CD4-positive, alpha-beta T cell treated with Interleukin-2 at 100 ng/mL for 4 hours (primary cell): ENCODE results near the gene TSSC4.
A peak's percentile ranks its signal among the peaks of the same experiment; 100 is the strongest.

Experiments used
- DNase-seq: peaks from one replicate; pipeline ENCODE4 v3.0.0-alpha.2; 2020; ENCODE audit warnings: low spot score

TSSC4 gene

GRCh38 chr11:2369320-2369719, 31.2 kb upstream of the TSSC4 start:
- no peak for DNase-seq

DNA sequence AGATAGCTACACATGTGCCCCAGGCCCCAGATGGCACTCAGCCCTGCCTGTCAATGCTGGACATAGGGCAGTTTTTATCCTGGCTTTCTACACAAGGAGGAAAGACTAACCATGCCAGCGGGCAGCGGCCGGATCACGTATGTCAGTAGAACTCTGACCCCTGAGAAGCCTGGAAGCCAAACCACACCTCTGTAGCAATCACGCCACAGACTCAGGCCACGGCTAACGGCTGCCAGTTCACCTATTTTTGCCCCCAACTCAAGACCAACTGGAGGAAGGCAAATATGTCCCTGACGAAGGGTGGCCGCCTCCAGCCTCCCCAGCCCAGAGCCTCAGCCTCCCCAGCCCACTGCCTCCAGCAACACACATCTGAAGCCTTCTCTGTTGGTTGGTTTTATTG, 30.7 kb upstream of the TSSC4 start:
- no peak for DNase-seq

GRCh38 chr11:2374456-2375201, 25.9 kb upstream of the TSSC4 start:
- DNase-seq = no peak

DNA sequence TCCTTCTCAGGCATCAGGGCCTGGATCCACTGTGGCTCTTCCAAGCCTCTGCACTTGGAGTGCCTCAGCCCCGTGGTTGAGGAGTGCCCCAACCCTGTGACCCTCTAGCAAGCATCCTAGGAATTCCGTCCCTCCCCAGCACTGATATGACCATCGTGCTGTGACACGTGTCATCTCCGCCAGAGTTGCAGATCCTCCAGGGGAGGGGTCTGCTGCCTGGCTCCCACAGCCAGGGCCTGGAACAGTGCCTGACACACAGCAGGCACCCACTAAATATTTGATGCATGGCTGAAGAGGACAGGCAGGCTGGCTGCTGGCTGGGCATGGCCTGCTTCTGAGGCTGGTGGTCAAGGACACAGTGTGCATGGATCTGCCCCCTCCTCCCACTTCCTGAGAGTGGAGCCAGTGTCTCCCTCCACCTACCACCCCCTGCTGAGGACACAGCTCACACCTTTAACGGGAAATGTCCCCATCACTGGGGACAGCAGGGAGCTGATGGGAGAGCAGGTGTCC, 25.2 kb upstream of the TSSC4 start:
- no peak for DNase-seq

- DNase-seq = no peak
These were observed 24.5 kb upstream of the TSSC4 start for GRCh38 chr11:2375964-2376551.

- DNase-seq = peak; percentile 53
These were observed 23.6 kb upstream of the TSSC4 start, which contains the start of gene CD81 for GRCh38 chr11:2376751-2377451. Gene CD81, plus strand, starts transcription at chr11:2377310. Its CDS starts 240 bp downstream, at chr11:2377550.

DNA sequence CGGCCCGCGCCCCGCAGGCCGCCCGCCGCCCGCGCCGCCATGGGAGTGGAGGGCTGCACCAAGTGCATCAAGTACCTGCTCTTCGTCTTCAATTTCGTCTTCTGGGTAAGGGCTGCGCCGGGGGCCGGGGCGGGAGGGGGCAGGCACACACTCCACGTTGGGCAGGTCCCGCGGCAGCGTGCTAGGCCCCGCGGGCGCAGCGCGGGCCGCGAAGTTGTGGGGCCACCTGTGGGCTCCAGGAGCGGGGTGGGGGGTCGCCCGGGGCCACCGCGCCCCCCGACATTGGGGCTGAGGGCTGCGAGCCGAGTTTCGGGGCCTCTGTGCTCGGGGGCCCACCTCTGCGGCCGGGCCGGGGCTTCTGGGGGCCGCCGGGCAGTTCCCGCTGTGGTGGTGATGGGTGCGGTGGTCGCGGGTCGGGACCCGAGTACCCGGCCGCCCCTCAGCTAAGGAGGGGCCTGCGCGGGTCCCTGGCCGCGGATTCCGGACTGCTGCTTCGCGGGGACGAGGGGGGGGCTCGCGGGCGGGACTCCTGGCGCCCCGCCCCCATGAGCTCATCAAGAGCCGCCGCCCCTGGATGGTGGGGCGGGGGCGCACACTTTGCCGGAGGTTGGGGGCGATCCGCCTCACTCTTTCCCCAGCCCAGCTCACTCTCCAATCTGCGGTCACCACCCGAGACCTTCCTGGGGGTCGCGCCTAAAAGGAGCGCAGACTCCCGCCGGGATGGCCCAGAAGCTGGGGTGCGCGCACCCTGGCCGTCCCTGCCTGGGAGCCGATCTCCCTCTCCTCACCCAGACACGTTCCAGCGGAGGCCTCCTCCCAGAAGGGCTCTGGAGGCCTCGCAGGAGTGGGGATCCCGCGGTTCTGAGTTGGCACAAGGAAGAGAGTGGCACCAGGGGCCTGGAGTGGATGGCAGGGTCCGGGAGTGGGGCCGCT, 22.8 kb upstream of the TSSC4 start:
- DNase-seq = peak; percentile 43

DNA sequence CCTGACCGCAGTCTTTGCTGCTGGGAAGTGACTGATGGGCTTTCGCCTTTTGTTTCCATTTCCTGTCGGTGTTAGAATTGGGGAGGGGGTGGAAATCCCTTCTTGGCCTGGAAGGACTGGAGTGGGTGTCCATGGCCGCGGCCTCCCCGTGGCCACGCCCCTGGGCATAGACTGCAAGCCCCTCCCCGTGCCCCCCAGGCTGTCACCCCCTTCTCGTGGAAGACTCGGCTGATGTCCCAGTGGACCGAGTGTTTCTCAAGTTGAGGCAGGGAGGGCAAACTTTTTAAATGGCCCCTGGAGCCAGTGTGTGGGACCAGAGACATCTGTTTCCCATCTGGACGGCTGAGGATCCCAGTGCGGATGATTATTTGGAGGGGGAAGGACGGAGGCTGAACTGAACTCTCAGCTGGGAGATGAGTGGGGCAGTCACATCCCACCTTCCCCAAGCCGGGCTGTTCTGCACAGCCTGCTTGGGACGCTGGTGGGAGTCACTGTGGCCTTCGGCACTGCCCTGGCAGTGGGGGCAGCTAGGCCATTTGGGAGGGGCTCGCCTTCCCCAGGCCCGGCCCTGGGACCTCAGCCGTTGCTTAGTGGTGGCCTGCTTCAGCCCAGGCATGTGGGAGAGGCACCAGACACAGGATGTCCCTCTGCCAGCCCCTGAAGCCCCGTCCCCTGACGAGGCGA, 21.9 kb upstream of the TSSC4 start:
- DNase-seq = no peak

GRCh38 chr11:2379466-2380174, 20.9 kb upstream of the TSSC4 start:
- no peak for DNase-seq

- DNase-seq = no peak
These were observed 20.2 kb upstream of the TSSC4 start for GRCh38 chr11:2380396-2380795.

GRCh38 chr11:2380807-2381350, 19.7 kb upstream of the TSSC4 start:
- DNase-seq = no peak

DNA sequence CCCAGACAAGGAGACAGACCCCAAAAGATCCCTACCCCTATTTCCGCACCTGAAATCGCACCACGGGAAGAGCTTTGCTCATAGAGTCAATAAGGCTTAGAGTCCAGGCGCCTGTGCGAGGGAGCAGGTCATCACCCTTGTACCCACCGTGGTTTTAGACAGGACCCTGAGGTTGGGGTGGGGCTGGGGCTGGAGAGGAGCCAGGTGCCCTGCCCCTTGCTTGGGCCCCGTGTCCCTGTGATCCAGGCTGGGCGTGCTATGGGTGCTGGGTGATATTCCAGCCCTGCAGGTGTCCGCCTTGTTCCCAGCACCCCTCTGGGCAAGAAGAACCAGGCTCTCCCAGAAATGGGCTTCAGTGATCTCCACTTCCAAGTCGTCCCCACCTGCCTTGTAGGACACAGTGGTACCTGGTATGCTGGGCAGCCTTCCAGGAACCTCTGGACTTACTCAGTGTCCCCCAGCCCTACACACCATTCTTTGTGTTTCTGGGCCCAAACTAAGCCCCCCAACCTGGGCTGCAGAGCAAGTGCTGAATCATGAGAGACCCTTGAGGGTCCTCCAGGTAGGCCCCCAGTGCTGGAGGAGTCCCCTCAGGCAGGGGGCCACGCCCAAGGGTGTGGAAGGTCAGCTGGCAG, 18.9 kb upstream of the TSSC4 start:
- DNase-seq = no peak

DNA sequence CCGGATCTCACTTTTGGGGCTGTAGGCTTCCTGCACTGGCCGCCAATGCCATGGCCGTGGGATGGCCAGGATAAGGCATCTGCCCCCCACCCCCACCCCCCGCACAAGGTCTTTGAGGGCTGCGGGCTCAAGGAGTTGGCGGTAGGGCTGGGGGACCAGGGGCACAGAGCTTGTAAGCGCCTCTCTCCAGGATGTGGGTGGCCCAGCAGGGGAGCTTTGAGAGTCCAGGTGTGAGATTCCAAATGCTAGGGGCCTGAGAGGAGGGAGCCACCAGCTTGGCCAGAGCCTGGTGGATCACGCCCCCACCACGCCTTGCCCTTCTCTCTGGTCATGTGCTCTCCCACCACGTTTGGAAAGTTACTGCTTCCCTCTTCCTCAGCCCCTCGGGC, 18.4 kb upstream of the TSSC4 start:
- DNase-seq = no peak

GRCh38 chr11:2382936-2383851, 17.4 kb upstream of the TSSC4 start:
- no peak for DNase-seq

DNA sequence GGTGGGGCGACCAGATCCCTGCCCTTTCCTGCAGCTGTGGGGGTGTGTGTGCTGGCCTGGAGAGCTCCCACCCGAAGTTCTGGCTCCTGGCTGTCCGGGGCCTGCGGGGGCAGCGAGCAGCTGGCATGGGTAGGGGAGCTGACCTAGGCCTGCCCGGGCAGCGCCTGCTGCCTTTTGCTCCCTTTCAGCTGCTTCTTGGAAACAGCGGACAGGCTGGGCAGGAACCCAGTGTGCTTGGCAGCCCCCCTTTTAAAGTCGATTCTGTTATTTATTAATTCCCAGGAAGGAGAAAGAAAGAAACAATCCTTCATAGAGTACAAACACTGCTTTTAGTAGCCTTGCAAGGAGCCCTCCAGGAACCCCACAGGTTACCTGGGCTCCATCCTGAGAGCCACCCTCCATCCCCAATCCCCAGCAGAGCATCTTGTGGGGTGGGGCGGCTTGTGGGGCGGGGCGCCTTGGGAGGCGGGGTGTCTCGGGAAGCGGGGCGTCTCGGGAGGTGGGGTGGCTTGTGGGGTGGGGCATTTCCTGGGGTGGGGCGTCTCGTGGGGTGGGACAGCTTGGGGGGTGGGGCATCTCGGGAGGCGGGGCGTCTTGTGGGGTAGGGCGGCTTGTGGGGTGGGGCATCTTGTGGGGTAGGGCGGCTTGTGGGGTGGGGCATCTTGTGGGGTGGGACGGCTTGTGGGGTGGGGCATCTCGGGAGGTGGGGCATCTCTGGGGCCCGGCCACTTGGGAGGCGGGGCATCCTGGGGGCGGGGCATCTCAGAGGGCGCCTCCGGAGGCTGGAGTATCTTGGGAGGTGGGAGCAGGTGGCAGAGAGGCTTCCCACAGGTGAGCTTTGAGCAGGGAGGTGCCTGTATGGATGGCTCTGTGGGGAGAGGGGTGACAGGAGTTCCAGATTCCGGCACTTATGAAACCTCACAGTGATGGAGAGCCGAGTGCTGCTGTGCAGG, 16.4 kb upstream of the TSSC4 start:
- DNase-seq = peak; percentile 44

DNA sequence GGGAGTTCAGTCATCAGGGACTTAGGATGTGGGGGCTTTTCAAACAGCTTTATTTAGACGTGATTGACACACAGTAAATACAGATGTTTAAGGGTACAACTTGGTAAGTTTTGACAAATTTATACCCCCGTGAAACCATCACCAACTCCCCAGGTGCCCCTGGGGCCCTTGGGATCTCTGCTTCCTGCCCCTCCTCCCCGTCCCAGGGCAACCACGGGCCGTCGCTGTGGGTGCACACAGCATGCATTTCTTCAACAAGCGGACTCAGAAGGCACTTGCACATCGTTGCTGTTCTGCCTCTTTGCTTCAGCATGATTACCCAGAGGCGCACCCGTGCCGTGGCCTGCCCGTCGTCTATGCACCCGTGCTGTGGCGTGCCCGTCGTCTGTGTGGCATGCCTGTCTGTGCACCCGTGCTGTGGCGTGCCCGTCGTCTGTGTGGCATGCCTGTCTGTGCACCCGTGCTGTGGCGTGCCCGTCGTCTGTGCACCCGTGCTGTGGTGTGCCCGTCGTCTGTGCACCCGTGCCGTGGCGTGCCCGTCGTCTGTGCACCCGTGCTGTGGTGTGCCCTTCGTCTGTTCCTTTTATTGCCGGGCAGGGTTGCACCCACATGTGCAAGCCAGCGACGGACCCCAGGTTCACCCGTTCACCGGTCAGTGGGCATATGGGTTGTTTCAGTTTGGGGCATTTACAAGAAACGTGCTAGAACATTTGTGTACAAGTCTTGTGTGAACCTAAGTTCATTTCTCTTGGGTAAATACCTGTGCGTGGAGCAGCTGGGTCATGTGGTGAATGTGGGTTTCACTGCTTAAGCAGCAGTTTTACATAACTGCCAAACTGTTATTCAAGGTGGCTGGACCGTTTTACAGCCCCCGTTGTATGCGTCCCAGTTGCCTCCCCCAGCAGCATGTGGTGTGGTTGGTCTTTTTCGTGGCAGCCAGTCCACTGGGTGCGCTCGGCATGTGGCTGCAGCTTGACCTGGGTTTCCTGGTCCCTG, 15.1 kb upstream of the TSSC4 start:
- peak; percentile 25 for DNase-seq
